Measurements from ENCODE around the gene AVP.
A peak's percentile ranks its signal among the peaks of the same experiment; 100 is the strongest.
"Not testable (repeated sequence)": the region's sequence is repeated elsewhere in the genome, so short reads cannot be mapped to it uniquely, and the experiment has no call there.

AVP gene, protein sequence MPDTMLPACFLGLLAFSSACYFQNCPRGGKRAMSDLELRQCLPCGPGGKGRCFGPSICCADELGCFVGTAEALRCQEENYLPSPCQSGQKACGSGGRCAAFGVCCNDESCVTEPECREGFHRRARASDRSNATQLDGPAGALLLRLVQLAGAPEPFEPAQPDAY

GRCh38 chr20:3084283-3084985, at the start of gene AVP:
AVP (minus strand) TSS chr20:3084724; CDS start chr20:3084674, 50 bp downstream.
- no peak for DNase-seq
- Mint-ChIP-seq H3K4me3 (no peak within 1 kb of the TSS), H3K36me3 (no peaks in the 10 kb centered on the region), H3K27me3 (peaks cover 81% of the 10 kb centered on the region), H3K27ac (no peak within 1 kb of the TSS), H3K4me1 (peaks cover 10% of the 10 kb centered on the region), H3K9me3 (no peaks in the 10 kb centered on the region)
- CTCF ChIA-PET = no interaction called here

DNA sequence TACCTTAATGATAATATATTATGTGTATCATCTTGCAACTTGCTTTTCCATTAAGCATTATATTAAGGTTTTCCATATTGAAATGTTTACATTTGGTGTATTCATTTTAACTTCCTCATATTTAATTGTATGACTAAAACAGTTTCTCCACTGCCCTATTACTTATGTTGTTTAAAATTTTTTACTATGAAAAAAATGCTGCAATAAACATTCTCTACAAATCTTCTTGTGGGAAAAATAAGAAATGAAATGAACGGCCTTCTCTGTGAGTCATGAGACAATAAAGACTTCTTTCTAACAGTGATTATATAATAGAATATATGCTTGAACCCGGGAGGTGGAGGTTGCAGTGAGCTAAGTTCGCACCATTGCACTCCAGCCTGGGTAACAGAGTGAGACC, 49.6 kb upstream of the AVP start:
- H3K4me3 Mint-ChIP-seq = no peak overlapping the region
- peaks cover 7% of the 10 kb centered on the region for H3K36me3 Mint-ChIP-seq
- no peak for DNase-seq
- CTCF ChIA-PET = no interaction called here
- no peaks in the 10 kb centered on the region for H3K27me3 Mint-ChIP-seq
- H3K4me1 Mint-ChIP-seq = no peaks in the 10 kb centered on the region
- no peak overlapping the region for H3K27ac Mint-ChIP-seq
- H3K9me3 Mint-ChIP-seq = no peaks in the 10 kb centered on the region

GRCh38 chr20:3133155-3133554, 48.6 kb upstream of the AVP start:
- DNase-seq = no peak
- H3K27ac Mint-ChIP-seq = no peak overlapping the region
- no peak overlapping the region for H3K4me3 Mint-ChIP-seq
- peaks cover under 1% of the 10 kb centered on the region for H3K36me3 Mint-ChIP-seq
- CTCF ChIA-PET = no interaction called here
- H3K4me1 Mint-ChIP-seq = no peaks in the 10 kb centered on the region
- H3K27me3 Mint-ChIP-seq = no peaks in the 10 kb centered on the region
- no peaks in the 10 kb centered on the region for H3K9me3 Mint-ChIP-seq

- Mint-ChIP-seq H3K4me1 (no peaks in the 10 kb centered on the region), H3K36me3 (peaks cover 5% of the 10 kb centered on the region), H3K27ac (no peak overlapping the region), H3K9me3 (peaks cover 2% of the 10 kb centered on the region), H3K4me3 (no peak overlapping the region), H3K27me3 (no peaks in the 10 kb centered on the region)
- no peak for DNase-seq
- CTCF ChIA-PET = interaction anchor here (0.7 to 0.8 kb wide), 2 partner anchors 14 to 16 kb away, joined by 3 to 4 read pairs; no protein-coding TSS in a partner anchor
These were observed 45.6 kb upstream of the AVP start for GRCh38 chr20:3130051-3130600.

GRCh38 chr20:3129094-3129493, 44.6 kb upstream of the AVP start:
- no peak overlapping the region for H3K27ac Mint-ChIP-seq
- no peak overlapping the region for H3K4me3 Mint-ChIP-seq
- H3K27me3 Mint-ChIP-seq = no peaks in the 10 kb centered on the region
- H3K4me1 Mint-ChIP-seq = peaks cover 3% of the 10 kb centered on the region
- peaks cover 9% of the 10 kb centered on the region for H3K36me3 Mint-ChIP-seq
- no peak for DNase-seq
- peaks cover 5% of the 10 kb centered on the region for H3K9me3 Mint-ChIP-seq
- CTCF ChIA-PET = interaction anchor here (0.6 to 1.4 kb wide), 3 partner anchors 12 to 34 kb away, joined by 3 read pairs; no protein-coding TSS in a partner anchor

GRCh38 chr20:3128275-3128984, 43.9 kb upstream of the AVP start:
- CTCF ChIA-PET = interaction anchor here (1.4 kb wide), 1 partner anchor 12 kb away, joined by 3 read pairs; no protein-coding TSS in a partner anchor
- Mint-ChIP-seq H3K27ac (no peak overlapping the region), H3K36me3 (peaks cover 15% of the 10 kb centered on the region), H3K4me3 (no peak overlapping the region), H3K27me3 (no peaks in the 10 kb centered on the region), H3K9me3 (peaks cover 9% of the 10 kb centered on the region), H3K4me1 (peaks cover 10% of the 10 kb centered on the region)
- DNase-seq = no peak

DNA sequence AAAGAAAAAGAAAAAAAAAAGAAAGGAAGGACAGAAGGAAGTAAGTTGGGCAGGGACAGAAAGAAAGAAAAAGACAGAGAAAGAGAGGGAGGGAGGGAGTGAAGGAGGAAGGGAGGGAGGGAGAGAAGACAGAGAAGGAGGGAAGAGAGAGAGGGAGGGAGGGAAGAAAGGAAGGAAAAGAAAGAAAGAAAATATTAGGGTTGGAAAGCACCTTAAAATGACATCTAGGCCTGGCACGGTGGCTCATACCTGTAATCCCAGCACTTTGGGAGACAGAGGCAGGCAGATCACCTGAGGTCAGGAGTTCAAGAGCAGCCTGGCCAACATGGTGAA, 42.0 kb upstream of the AVP start:
- DNase-seq = no peak
- H3K36me3 Mint-ChIP-seq = peaks cover 35% of the 10 kb centered on the region
- H3K27ac Mint-ChIP-seq = no peak overlapping the region
- peaks cover 20% of the 10 kb centered on the region for H3K9me3 Mint-ChIP-seq
- H3K4me1 Mint-ChIP-seq = peaks cover 29% of the 10 kb centered on the region
- CTCF ChIA-PET = no interaction called here
- H3K27me3 Mint-ChIP-seq = no peaks in the 10 kb centered on the region
- no peak overlapping the region for H3K4me3 Mint-ChIP-seq

GRCh38 chr20:3125776-3126526, 41.4 kb upstream of the AVP start:
- CTCF ChIA-PET, H3K27ac Mint-ChIP-seq: not testable (repeated sequence)
- H3K36me3 Mint-ChIP-seq = peaks cover 39% of the 10 kb centered on the region

DNA sequence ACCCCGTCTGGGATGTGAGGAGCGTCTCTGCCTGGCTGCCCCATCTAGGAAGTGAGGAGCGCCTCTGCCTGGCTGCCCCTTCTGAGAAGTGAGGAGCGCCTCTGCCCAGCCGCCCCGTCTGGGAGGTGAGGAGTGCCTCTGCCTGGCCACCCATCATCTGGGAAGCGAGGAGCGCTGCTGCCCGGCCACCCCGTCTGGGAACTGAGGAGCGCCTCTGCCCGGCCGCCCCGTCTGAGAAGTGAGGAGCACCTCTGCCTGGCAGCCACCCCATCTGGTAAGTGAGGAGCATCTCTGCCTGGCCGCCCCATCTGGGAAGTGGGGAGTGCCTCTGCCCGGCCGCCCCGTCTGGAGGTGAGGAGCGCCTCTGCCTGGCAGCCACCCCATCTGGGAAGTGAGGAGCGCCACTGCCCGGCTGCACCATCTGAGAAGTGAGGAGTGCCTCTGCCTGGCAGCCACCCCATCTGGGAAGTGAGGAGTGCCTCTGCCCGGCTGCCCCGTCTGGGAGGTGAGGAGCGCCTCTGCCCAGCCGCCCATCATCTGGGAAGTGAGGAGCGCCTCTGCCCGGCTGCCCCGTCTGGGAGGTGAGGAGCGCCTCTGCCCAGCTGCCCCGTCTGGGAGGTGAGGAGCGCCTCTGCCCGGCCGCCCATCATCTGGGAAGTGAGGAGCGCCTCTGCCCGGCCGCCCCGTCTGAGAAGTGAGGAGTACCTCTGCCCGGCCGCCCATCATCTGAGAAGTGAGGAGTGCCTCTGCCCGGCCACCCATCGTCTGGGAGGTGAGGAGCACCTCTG, 40.4 kb upstream of the AVP start:
- H3K27ac Mint-ChIP-seq, H3K27me3 Mint-ChIP-seq, H3K4me3 Mint-ChIP-seq, DNase-seq, CTCF ChIA-PET: not testable (repeated sequence)
- Mint-ChIP-seq H3K4me1 (peaks cover 40% of the 10 kb centered on the region), H3K9me3 (peaks cover 22% of the 10 kb centered on the region), H3K36me3 (peaks cover 44% of the 10 kb centered on the region)

More at GRCh38 chr20:3125776-3126526, 41.4 kb upstream of the AVP start:
- peaks cover 22% of the 10 kb centered on the region for H3K9me3 Mint-ChIP-seq
- H3K4me3 Mint-ChIP-seq, H3K27me3 Mint-ChIP-seq, DNase-seq: not testable (repeated sequence)
- peaks cover 35% of the 10 kb centered on the region for H3K4me1 Mint-ChIP-seq

- peak overlapping the region; percentile 99 for H3K27ac Mint-ChIP-seq
These were observed 39.6 kb upstream of the AVP start for GRCh38 chr20:3124163-3124562.

DNA sequence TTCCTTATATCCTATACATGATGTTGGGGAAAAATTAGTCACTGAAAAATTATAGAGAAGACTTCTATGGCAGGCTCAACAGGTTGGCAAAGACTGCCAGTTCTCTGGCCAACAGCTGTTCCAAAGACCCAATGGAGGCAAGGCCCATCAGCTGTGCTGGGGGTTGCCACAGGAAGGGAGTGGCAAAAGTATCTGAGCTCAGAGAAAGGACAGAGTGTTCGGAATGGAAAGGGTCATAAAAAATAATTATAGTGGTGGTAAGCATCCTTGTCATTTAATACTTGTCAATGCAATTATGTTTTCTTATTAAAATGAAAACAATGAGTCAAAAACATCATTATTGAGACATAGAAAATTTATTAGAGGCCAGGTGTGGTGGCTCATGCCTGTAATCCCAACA, 39.0 kb upstream of the AVP start:
- Mint-ChIP-seq H3K36me3 (peaks cover 53% of the 10 kb centered on the region), H3K4me3 (no peak overlapping the region), H3K27ac (peak overlapping the region; percentile 99), H3K4me1 (peaks cover 49% of the 10 kb centered on the region), H3K27me3 (no peaks in the 10 kb centered on the region), H3K9me3 (peaks cover 22% of the 10 kb centered on the region)
- DNase-seq = no peak
- CTCF ChIA-PET = no interaction called here

More at GRCh38 chr20:3124163-3124562, 39.6 kb upstream of the AVP start:
- H3K4me3 Mint-ChIP-seq, H3K27me3 Mint-ChIP-seq, DNase-seq, CTCF ChIA-PET: not testable (repeated sequence)
- H3K36me3 Mint-ChIP-seq = peaks cover 49% of the 10 kb centered on the region
- H3K9me3 Mint-ChIP-seq = peaks cover 22% of the 10 kb centered on the region
- peaks cover 45% of the 10 kb centered on the region for H3K4me1 Mint-ChIP-seq

- peak overlapping the region; percentile 64 for H3K4me3 Mint-ChIP-seq
- H3K4me1 Mint-ChIP-seq = peaks cover 52% of the 10 kb centered on the region
- CTCF ChIA-PET = interaction anchor here (1.2 to 1.7 kb wide), 2 partner anchors 35 to 68 kb away, joined by 4 to 7 read pairs; no protein-coding TSS in a partner anchor
- DNase-seq = no peak
- H3K36me3 Mint-ChIP-seq = peaks cover 55% of the 10 kb centered on the region
- peaks cover 22% of the 10 kb centered on the region for H3K9me3 Mint-ChIP-seq
- no peaks in the 10 kb centered on the region for H3K27me3 Mint-ChIP-seq
- peak overlapping the region; percentile 99 for H3K27ac Mint-ChIP-seq
These were observed 37.6 kb upstream of the AVP start for GRCh38 chr20:3121955-3122610.
